Activated naive CD4-positive, alpha-beta T cell treated with anti-CD3 and anti-CD28 coated beads, Interleukin-2, amount 10 ng/mL, durations not matched to agents 7 days and 5 days (primary cell): ENCODE data around the gene PLEKHG5.
A peak's percentile ranks its signal among the peaks of the same experiment; 100 is the strongest.
"Not testable (repeated sequence)": the region's sequence is repeated elsewhere in the genome, so short reads cannot be mapped to it uniquely, and the experiment has no call there.

Experiments
- CTCF ChIA-PET: fragments of 350-600 bp; sonication (Branson Sonifier 250); formaldehyde crosslinking; loops from one replicate; lab custom pipeline; 2021; ENCODE audit warnings: antibody characterized with exemption; lab: Charles Lee
- DNase-seq: peaks from one replicate; pipeline ENCODE4 v3.0.0-alpha.2; 2020
- H3K27ac Mint-ChIP-seq: one replicate; pipeline ENCODE4 v1.8.0; 2021; ENCODE audit warnings: mild to moderate bottlenecking, moderate library complexity, mixed read lengths
- H3K27me3 Mint-ChIP-seq: one replicate; pipeline ENCODE4 v1.8.0; 2021; ENCODE audit warnings: mild to moderate bottlenecking, mixed read lengths
- H3K36me3 Mint-ChIP-seq: one replicate; pipeline ENCODE4 v1.8.0; 2021; ENCODE audit warnings: mixed read lengths
- H3K4me1 Mint-ChIP-seq: one replicate; pipeline ENCODE4 v1.8.0; 2021; ENCODE audit warnings: mixed read lengths
- H3K4me3 Mint-ChIP-seq: one replicate; pipeline ENCODE4 v1.8.0; 2021; ENCODE audit warnings: mild to moderate bottlenecking, moderate library complexity, mixed read lengths
- H3K9me3 Mint-ChIP-seq: one replicate; pipeline ENCODE4 v1.8.0; 2021; ENCODE audit warnings: mixed read lengths

Gene PLEKHG5

GRCh38 chr1:6428453-6428852, 63.0 kb downstream of the PLEKHG5 start:
- H3K36me3 Mint-ChIP-seq, H3K27ac Mint-ChIP-seq, H3K9me3 Mint-ChIP-seq, H3K4me1 Mint-ChIP-seq, DNase-seq, H3K4me3 Mint-ChIP-seq: not testable (repeated sequence)
- H3K27me3 Mint-ChIP-seq, result peaks cover 92% of the 10 kb centered on the region
- CTCF ChIA-PET, result interaction anchor here (1.0 kb wide), 1 partner anchor 10 kb away, joined by 3 read pairs; no protein-coding TSS in a partner anchor

GRCh38 chr1:6427441-6428390, 63.8 kb downstream of the PLEKHG5 start:
- no peak overlapping the region for H3K27ac Mint-ChIP-seq
- peaks cover 9% of the 10 kb centered on the region for H3K4me1 Mint-ChIP-seq
- CTCF ChIA-PET, result interaction anchor here (1.0 to 2.6 kb wide), 2 partner anchors 10 to 11 kb away, joined by 3 to 26 read pairs; no protein-coding TSS in a partner anchor
- no peaks in the 10 kb centered on the region for H3K9me3 Mint-ChIP-seq
- H3K27me3 Mint-ChIP-seq, result peaks cover 94% of the 10 kb centered on the region
- H3K4me3 Mint-ChIP-seq, result no peak overlapping the region
- H3K36me3 Mint-ChIP-seq, result no peaks in the 10 kb centered on the region
- DNase-seq, result no peak

GRCh38 chr1:6426972-6427350, 64.5 kb downstream of the PLEKHG5 start:
- Mint-ChIP-seq H3K9me3 (no peaks in the 10 kb centered on the region), H3K27ac (no peak overlapping the region), H3K36me3 (no peaks in the 10 kb centered on the region), H3K27me3 (peaks cover 95% of the 10 kb centered on the region), H3K4me1 (peaks cover 9% of the 10 kb centered on the region), H3K4me3 (no peak overlapping the region)
- CTCF ChIA-PET, result interaction anchor here (1.1 to 2.6 kb wide), 2 partner anchors 9 to 12 kb away, joined by 3 to 26 read pairs; no protein-coding TSS in a partner anchor
- DNase-seq, result no peak

DNA sequence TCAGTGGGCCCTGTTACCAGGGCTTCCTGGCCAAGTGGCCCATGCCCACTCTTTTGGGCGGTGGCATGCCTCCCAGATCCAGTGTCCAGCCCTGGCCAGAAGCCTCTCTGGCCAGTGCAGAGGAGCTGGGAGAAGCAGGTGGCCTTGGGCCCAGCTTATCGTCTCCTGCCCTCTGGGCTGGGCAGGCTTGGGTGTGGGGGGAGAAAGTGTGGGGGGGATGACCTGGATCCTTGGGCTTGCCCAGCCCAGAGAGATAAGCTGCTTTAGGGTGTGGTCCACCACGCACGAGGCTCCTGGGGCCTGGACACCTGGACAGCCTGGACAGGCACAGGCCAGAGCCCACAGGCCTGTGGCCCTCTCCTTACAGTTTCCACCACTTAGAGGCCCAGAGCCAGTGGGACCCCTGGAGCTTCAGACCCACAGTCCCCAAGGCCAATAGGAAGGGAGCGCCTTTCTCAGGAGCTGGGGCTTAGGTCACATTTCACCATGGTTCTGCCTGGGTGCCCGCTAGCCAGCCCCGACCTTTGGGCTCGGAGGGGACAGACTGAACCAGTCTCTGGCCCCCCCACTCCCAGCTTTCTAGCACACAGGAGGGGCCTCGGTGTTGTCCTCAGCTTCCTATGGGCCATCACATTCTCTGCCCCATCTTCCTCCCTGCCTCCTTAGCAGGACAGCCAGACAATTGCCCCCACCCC, 65.0 kb downstream of the PLEKHG5 start:
- H3K9me3 Mint-ChIP-seq, result no peaks in the 10 kb centered on the region
- H3K4me1 Mint-ChIP-seq, result peaks cover 14% of the 10 kb centered on the region
- H3K27me3 Mint-ChIP-seq, result peaks cover 97% of the 10 kb centered on the region
- H3K4me3 Mint-ChIP-seq, result no peak overlapping the region
- CTCF ChIA-PET, result interaction anchor here (1.1 to 2.6 kb wide), 3 partner anchors 9 to 179 kb away, joined by 3 to 26 read pairs (median 4); no protein-coding TSS in a partner anchor
- H3K27ac Mint-ChIP-seq, result no peak overlapping the region
- no peak for DNase-seq
- H3K36me3 Mint-ChIP-seq, result no peaks in the 10 kb centered on the region

- no peaks in the 10 kb centered on the region for H3K36me3 Mint-ChIP-seq
- CTCF ChIA-PET, result interaction anchor here (1.1 to 2.6 kb wide), 3 partner anchors 10 to 179 kb away, joined by 3 to 26 read pairs (median 4); no protein-coding TSS in a partner anchor
- H3K9me3 Mint-ChIP-seq, result no peaks in the 10 kb centered on the region
- H3K4me1 Mint-ChIP-seq, result peaks cover 22% of the 10 kb centered on the region
- DNase-seq, result no peak
- no peak overlapping the region for H3K4me3 Mint-ChIP-seq
- no peak overlapping the region for H3K27ac Mint-ChIP-seq
- peaks cover 97% of the 10 kb centered on the region for H3K27me3 Mint-ChIP-seq
These were observed 65.8 kb downstream of the PLEKHG5 start for GRCh38 chr1:6425658-6426057.

DNA sequence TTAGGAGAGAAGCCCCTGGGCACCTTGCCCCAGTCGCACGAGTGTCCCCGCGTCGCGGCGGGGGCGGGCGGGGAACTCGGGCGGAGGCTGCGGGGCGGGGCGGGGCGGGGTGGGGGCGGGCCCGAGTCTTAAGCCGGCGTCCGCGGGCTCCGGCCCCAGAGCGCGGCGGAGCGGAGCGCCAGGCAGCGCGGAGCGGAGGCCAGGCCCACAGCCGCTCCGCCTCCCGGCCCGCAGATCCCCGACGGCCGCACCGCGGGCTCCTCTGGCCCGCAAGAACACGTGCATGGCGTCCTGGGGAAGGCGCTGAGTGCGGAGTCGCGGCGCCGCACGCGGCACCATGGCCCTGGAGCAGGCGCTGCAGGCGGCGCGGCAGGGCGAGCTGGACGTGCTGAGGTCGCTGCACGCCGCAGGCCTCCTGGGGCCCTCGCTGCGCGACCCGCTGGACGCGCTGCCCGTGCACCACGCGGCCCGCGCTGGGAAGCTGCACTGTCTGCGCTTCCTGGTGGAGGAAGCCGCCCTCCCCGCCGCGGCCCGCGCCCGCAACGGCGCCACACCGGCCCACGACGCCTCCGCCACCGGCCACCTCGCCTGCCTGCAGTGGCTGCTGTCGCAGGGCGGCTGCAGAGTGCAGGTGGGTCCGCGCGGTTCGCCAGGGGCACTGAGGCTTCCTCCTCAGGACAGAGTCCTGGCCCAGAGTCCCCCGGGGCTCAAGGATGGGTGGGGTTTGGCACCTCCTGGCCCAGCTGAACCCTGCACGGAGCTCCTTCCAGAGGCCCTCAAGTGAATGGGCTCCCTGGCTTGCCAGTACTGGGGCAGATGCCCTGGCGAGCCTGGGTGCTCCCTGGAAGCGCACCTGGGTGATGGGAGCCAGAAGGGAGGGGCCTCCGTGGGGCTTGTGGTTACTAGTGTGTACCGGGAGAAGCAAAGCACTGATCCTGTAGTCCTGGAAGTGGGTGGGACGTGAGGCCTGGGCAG, 66.6 kb downstream of the PLEKHG5 start, which contains the start of gene ESPN:
TSS of gene ESPN (plus strand) at position 158 of the 975 bp plus-strand sequence. CDS start at position 338, 180 bp downstream.
- CTCF ChIA-PET, result interaction anchor here (1.2 to 2.6 kb wide), 2 partner anchors 14 to 178 kb away, joined by 4 to 26 read pairs; no protein-coding TSS in a partner anchor
- H3K4me1 Mint-ChIP-seq, result peaks cover 22% of the 10 kb centered on the region

GRCh38 chr1:6424000-6424565, 67.4 kb downstream of the PLEKHG5 start:
- no peaks in the 10 kb centered on the region for H3K9me3 Mint-ChIP-seq
- CTCF ChIA-PET, result interaction anchor here (0.7 to 5.6 kb wide), 11 partner anchors 9 to 177 kb away, joined by 3 to 78 read pairs (median 7); no protein-coding TSS in a partner anchor
- no peaks in the 10 kb centered on the region for H3K36me3 Mint-ChIP-seq
- peaks cover 24% of the 10 kb centered on the region for H3K4me1 Mint-ChIP-seq
- no peak overlapping the region for H3K27ac Mint-ChIP-seq
- H3K27me3 Mint-ChIP-seq, result peaks cover 97% of the 10 kb centered on the region
- H3K4me3 Mint-ChIP-seq, result peak overlapping the region; percentile 41
- DNase-seq, result no peak

More for the DNA sequence above, 66.6 kb downstream of the PLEKHG5 start, which contains the start of gene ESPN:
- Mint-ChIP-seq H3K9me3 (no peaks in the 10 kb centered on the region), H3K36me3 (no peaks in the 10 kb centered on the region), H3K4me3 (peak within 1 kb of the TSS; percentile 41), H3K27me3 (peaks cover 97% of the 10 kb centered on the region), H3K27ac (no peak within 1 kb of the TSS)
- DNase-seq, result no peak

- Mint-ChIP-seq H3K9me3 (no peaks in the 10 kb centered on the region), H3K36me3 (no peaks in the 10 kb centered on the region), H3K27me3 (peaks cover 97% of the 10 kb centered on the region), H3K4me1 (peaks cover 24% of the 10 kb centered on the region), H3K27ac (no peak overlapping the region), H3K4me3 (no peak overlapping the region)
- CTCF ChIA-PET, result interaction anchor here (0.7 to 5.6 kb wide), 20 partner anchors 9 to 223 kb away, joined by 3 to 78 read pairs (median 3); partner anchors contain the start of gene ACOT7
- DNase-seq, result peak; percentile 81
These were observed 68.0 kb downstream of the PLEKHG5 start for GRCh38 chr1:6423321-6423999.

- peaks cover 97% of the 10 kb centered on the region for H3K27me3 Mint-ChIP-seq
These were observed 70.2 kb downstream of the PLEKHG5 start for GRCh38 chr1:6421266-6421665.

GRCh38 chr1:6420454-6421042, 70.9 kb downstream of the PLEKHG5 start:
- DNase-seq, result peak; percentile 41
- H3K27ac Mint-ChIP-seq, result no peak overlapping the region
- peaks cover 26% of the 10 kb centered on the region for H3K4me1 Mint-ChIP-seq
- H3K9me3 Mint-ChIP-seq, result no peaks in the 10 kb centered on the region
- H3K27me3 Mint-ChIP-seq, result peaks cover 97% of the 10 kb centered on the region
- H3K4me3 Mint-ChIP-seq, result no peak overlapping the region
- CTCF ChIA-PET, result interaction anchor here (1.2 to 5.6 kb wide), 6 partner anchors 10 to 173 kb away, joined by 3 to 78 read pairs (median 6); no protein-coding TSS in a partner anchor
- H3K36me3 Mint-ChIP-seq, result no peaks in the 10 kb centered on the region

More at GRCh38 chr1:6421266-6421665, 70.2 kb downstream of the PLEKHG5 start:
- Mint-ChIP-seq H3K9me3 (no peaks in the 10 kb centered on the region), H3K36me3 (no peaks in the 10 kb centered on the region), H3K27ac (no peak overlapping the region), H3K4me3 (no peak overlapping the region), H3K4me1 (peaks cover 24% of the 10 kb centered on the region)
- CTCF ChIA-PET, result interaction anchor here (1.2 to 5.6 kb wide), 8 partner anchors 9 to 179 kb away, joined by 3 to 78 read pairs (median 12); no protein-coding TSS in a partner anchor
- no peak for DNase-seq

DNA sequence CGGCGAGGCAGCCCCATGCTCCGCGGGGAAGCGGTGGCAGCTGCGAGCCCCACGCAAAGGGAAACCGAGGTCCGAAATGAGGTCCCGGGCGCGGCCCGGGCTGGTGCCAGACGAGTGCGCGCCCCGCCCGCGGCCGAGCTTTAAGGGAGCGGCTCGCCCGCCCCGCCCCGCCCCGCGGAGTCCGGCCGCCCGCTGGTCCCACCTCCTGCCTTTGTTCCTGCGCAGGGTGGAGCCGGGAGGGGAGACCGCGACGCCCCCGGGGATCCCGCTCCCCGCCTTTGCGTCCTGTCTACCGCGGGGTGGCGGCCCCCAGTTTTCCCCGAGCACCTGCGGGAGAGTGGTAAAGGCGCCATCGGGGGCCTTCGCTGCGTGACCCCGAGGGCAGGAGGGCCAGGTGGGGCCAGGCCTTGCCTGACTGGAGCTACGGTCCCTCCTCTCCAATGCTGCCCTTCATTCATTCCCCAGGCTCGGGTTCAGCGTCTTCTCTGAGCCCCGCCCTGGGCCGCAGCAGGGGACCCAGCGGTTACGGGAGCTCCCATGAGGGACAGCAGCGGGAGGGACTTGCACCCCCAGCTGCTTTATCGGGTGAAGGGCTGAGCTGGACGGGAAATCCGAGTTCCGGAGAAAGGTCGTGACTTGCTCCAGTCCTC, 71.5 kb downstream of the PLEKHG5 start, which contains the start of gene HES2:
TSS of gene HES2 (minus strand) at position 116 of the 650 bp plus-strand sequence. CDS start at position 17, 99 bp downstream.
- Mint-ChIP-seq H3K9me3 (no peaks in the 10 kb centered on the region), H3K36me3 (no peaks in the 10 kb centered on the region), H3K27ac (no peak within 1 kb of the TSS), H3K4me1 (peaks cover 27% of the 10 kb centered on the region), H3K4me3 (peak within 1 kb of the TSS; percentile 40), H3K27me3 (peaks cover 97% of the 10 kb centered on the region)
- DNase-seq, result peak; percentile 42
- CTCF ChIA-PET, result interaction anchor here (0.8 to 5.6 kb wide), 8 partner anchors 9 to 172 kb away, joined by 3 to 78 read pairs (median 4); no protein-coding TSS in a partner anchor
